H1 (cell line): ENCODE data around the gene PPM1G. TPM values are rescaled to one million over a fixed set of nuclear protein-coding genes. Genes with fewer than 3 reads are reported as not detected.

Experiments
- CTCF ChIA-PET: fragments of 300-600 bp; sonication (Branson Sonifier 250); formaldehyde crosslinking; loops from one replicate; lab custom pipeline; 2021; ENCODE audit not compliant: partially characterized antibody; lab: Charles Lee
- POLR2A ChIA-PET: fragments of 300-600 bp; sonication (Branson Sonifier 250); formaldehyde crosslinking; loops from one replicate; lab custom pipeline; 2021; ENCODE audit warnings: inconsistent platforms; ENCODE audit not compliant: partially characterized antibody; lab: Charles Lee
- DNase-seq, 2 experiments: peaks; one replicate each; pipeline versions ENCODE4 v3.0.0 to v3.0.0-alpha.2; 2010 to 2022; ENCODE audit warnings: low spot score in 2 of 2, low read depth in 1 of 2, mixed read lengths in 1 of 2
- FAIRE-seq: peaks from 2 replicates; lab custom pipeline; 2011; peaks lifted over from hg19 to GRCh38; lab: Jason Lieb, UNC
- H2AFZ ChIP-seq: 2 replicates; pipeline ENCODE4 v1.8.1; 2012; ENCODE audit warnings: low read length, inconsistent platforms
- H2AK5ac ChIP-seq: 2 replicates; pipeline ENCODE4 v1.6.1; 2013; ENCODE audit warnings: low read depth, low read length
- H2BK120ac ChIP-seq: replicated peaks from 2 replicates; pipeline ENCODE3; 2013; ENCODE audit warnings: low read depth, low read length, inconsistent platforms
- H2BK12ac ChIP-seq: 2 replicates; pipeline ENCODE4 v1.6.1; 2013; ENCODE audit warnings: low read depth, low read length
- H2BK15ac ChIP-seq: 2 replicates; pipeline ENCODE4 v1.6.1; 2013; ENCODE audit warnings: low read length
- H2BK20ac ChIP-seq: 2 replicates; pipeline ENCODE4 v1.6.1; 2013; ENCODE audit warnings: low read length
- H2BK5ac ChIP-seq: 2 replicates; pipeline ENCODE4 v1.6.1; 2013; ENCODE audit warnings: low read depth, low read length
- H3K14ac ChIP-seq: 2 replicates; pipeline ENCODE4 v1.6.1; 2013; ENCODE audit warnings: inconsistent platforms; ENCODE audit not compliant: insufficient read length
- H3K18ac ChIP-seq: 2 replicates; pipeline ENCODE4 v1.6.1; 2013; ENCODE audit warnings: low read length; ENCODE audit errors: extremely low read depth
- H3K23ac ChIP-seq: 2 replicates; pipeline ENCODE4 v1.6.1; 2013; ENCODE audit warnings: inconsistent platforms; ENCODE audit not compliant: insufficient read length
- H3K23me2 ChIP-seq: 2 replicates; pipeline ENCODE4 v1.6.1; 2013; ENCODE audit warnings: low read depth, low read length
- H3K27ac ChIP-seq: 2 replicates; pipeline ENCODE4 v1.6.1; 2011; ENCODE audit warnings: low read depth, low read length, inconsistent platforms
- H3K27me3 ChIP-seq, 4 experiments: replicated peaks in 1 of 4; 1 replicate in 1 of 4; 2 replicates in 3 of 4; pipeline versions ENCODE4 v1.6.1 to v1.8.1; 2011 to 2013; ENCODE audit warnings: low read length in 3 of 4, mild to moderate bottlenecking in 3 of 4, inconsistent platforms in 2 of 4, mixed read lengths in 2 of 4, moderate library complexity in 1 of 4; ENCODE audit not compliant: control insufficient read depth in 3 of 4, insufficient read depth in 3 of 4; ENCODE audit errors: extremely low read depth in 1 of 4
- H3K36me3 ChIP-seq, 4 experiments: 2 replicates each; pipeline versions ENCODE4 v1.6.1 to v1.8.1; 2011 to 2013; ENCODE audit warnings: mild to moderate bottlenecking in 4 of 4, low read length in 3 of 4, moderate library complexity in 2 of 4, control low read depth in 1 of 4, inconsistent platforms in 1 of 4; ENCODE audit not compliant: insufficient read depth in 4 of 4, control insufficient read depth in 2 of 4
- H3K4ac ChIP-seq: replicated peaks from 2 replicates; pipeline ENCODE3; 2013; ENCODE audit warnings: low read length, low read depth, mixed read lengths, inconsistent platforms; ENCODE audit not compliant: insufficient read length
- H3K4me1 ChIP-seq, 4 experiments: replicated peaks in 1 of 4; 1 replicate in 1 of 4; 2 replicates in 3 of 4; pipeline versions ENCODE4 v1.6.1 to v1.8.1; 2011 to 2013; ENCODE audit warnings: low read length in 3 of 4, inconsistent platforms in 2 of 4, mixed read lengths in 1 of 4; ENCODE audit not compliant: insufficient read depth in 4 of 4, control insufficient read depth in 3 of 4
- H3K4me2 ChIP-seq, 2 experiments: 2 replicates each; pipeline versions ENCODE4 v1.6.1 to v1.8.1; 2011 to 2013; ENCODE audit warnings: low read depth in 2 of 2, low read length in 2 of 2, control low read depth in 1 of 2, inconsistent platforms in 1 of 2, mild to moderate bottlenecking in 1 of 2; ENCODE audit not compliant: insufficient read depth in 1 of 2
- H3K4me3 ChIP-seq, 4 experiments: fragments of 200-600, 300-600 bp in 1 of 4; sonication (generic), shearing (Covaris generic), sonication (Bioruptor Twin) in 1 of 4; 2 replicates each; pipeline versions ENCODE4 v1.5.1 to v1.8.1; 2011 to 2016; ENCODE audit warnings: low read length in 4 of 4, low read depth in 3 of 4, control low read depth in 2 of 4, inconsistent platforms in 2 of 4, mild to moderate bottlenecking in 2 of 4, mixed read lengths in 1 of 4, moderate library complexity in 1 of 4; ENCODE audit not compliant: insufficient read depth in 2 of 4; ENCODE audit errors: extremely low read depth in 1 of 4
- H3K56ac ChIP-seq: replicated peaks from 2 replicates; pipeline ENCODE3; 2013; ENCODE audit warnings: low read depth, mild to moderate bottlenecking, mixed read lengths, low read length, inconsistent platforms; ENCODE audit not compliant: insufficient read length
- H3K79me1 ChIP-seq: 2 replicates; pipeline ENCODE4 v1.6.1; 2013; ENCODE audit warnings: low read depth, low read length, control low read depth
- H3K79me2 ChIP-seq, 2 experiments: 2 replicates each; pipeline versions ENCODE4 v1.6.1 to v1.8.1; 2012 to 2013; ENCODE audit warnings: low read length in 2 of 2, mild to moderate bottlenecking in 2 of 2, inconsistent platforms in 1 of 2; ENCODE audit not compliant: insufficient read depth in 2 of 2, control insufficient read depth in 1 of 2
- H3K9ac ChIP-seq, 4 experiments: replicated peaks in 1 of 4; 1 replicate in 1 of 4; 2 replicates in 3 of 4; pipeline versions ENCODE4 v1.6.1 to v1.8.1; 2011 to 2013; ENCODE audit warnings: low read depth in 3 of 4, low read length in 3 of 4, control low read depth in 2 of 4, mild to moderate bottlenecking in 2 of 4, moderate library complexity in 2 of 4, inconsistent platforms in 1 of 4; ENCODE audit errors: extremely low read depth in 1 of 4
- H3K9me3 ChIP-seq, 2 experiments: 2 replicates each; pipeline versions ENCODE4 v1.6.1 to v1.8.1; 2012 to 2013; ENCODE audit warnings: mild to moderate bottlenecking in 2 of 2, moderate library complexity in 2 of 2, control low read depth in 1 of 2, inconsistent platforms in 1 of 2, low read depth in 1 of 2, low read length in 1 of 2, mixed read lengths in 1 of 2; ENCODE audit not compliant: insufficient read depth in 2 of 2
- H4K20me1 ChIP-seq, 2 experiments: replicated peaks in 1 of 2; 2 replicates each; pipeline versions ENCODE3 to v1.8.1; 2011 to 2013; ENCODE audit warnings: inconsistent platforms in 2 of 2, low read length in 2 of 2, mild to moderate bottlenecking in 1 of 2; ENCODE audit not compliant: insufficient read depth in 2 of 2, control insufficient read depth in 1 of 2
- H4K5ac ChIP-seq: 2 replicates; pipeline ENCODE4 v1.6.1; 2013; ENCODE audit warnings: low read length, low read depth, mixed read lengths, inconsistent platforms; ENCODE audit not compliant: insufficient read length
- H4K8ac ChIP-seq: 2 replicates; pipeline ENCODE4 v1.8.0; 2013; ENCODE audit warnings: mild to moderate bottlenecking, moderate library complexity, low read length, inconsistent platforms; ENCODE audit not compliant: insufficient read depth; ENCODE audit errors: extremely low read depth
- H4K91ac ChIP-seq: replicated peaks from 2 replicates; pipeline ENCODE3; 2013; ENCODE audit warnings: low read length, mixed read lengths, inconsistent platforms; ENCODE audit not compliant: insufficient read length
- EZH2 ChIP-seq: fragments of 200-600 bp; sonication (generic); IDR thresholded peaks from 2 replicates; pipeline ENCODE4 v1.7.1; 2012; ENCODE audit warnings: low read depth, mild to moderate bottlenecking, moderate library complexity, low read length, inconsistent platforms; ENCODE audit not compliant: severe bottlenecking
- POLR2A ChIP-seq, 2 experiments: IDR thresholded peaks; 1 replicate in 1 of 2; 2 replicates in 1 of 2; pipeline ENCODE4 v1.6.1; 2011; ENCODE audit warnings: low read depth in 2 of 2, low read length in 2 of 2, mild to moderate bottlenecking in 2 of 2; ENCODE audit errors: control extremely low read depth in 1 of 2
- POLR2AphosphoS5 ChIP-seq: IDR thresholded peaks from 2 replicates; pipeline ENCODE4 v1.6.1; 2011; ENCODE audit warnings: low read depth, low read length
- TAF1 ChIP-seq: IDR thresholded peaks from 2 replicates; pipeline ENCODE4 v1.6.1; 2011; ENCODE audit warnings: mild to moderate bottlenecking, low read depth, low read length
- WGBS, 2 experiments: shearing (Covaris generic) in 1 of 2; methylation state at CpG; one replicate each; pipeline versions ENCODE4 v1.1.6 to v1.1.7; 2013 to 2015; ENCODE audit warnings: low lambda C conversion rate in 2 of 2, mixed read lengths in 2 of 2, inconsistent platforms in 1 of 2, low coverage in 1 of 2, missing lambda C conversion rate in 1 of 2; ENCODE audit not compliant: insufficient replicate concordance in 2 of 2, insufficient coverage in 1 of 2, insufficient read length in 1 of 2; ENCODE audit errors: extremely low coverage in 1 of 2, missing lambda C conversion rate in 1 of 2; 5-methylcytosine and 5-hydroxymethylcytosine counted together
- polyA plus RNA-seq, 7 experiments: library from polyadenylated mRNA; depleted of rRNA in 3 of 7; stranded (reverse) in 5 of 7; unstranded in 2 of 7; fragments of >200 nt in 5 of 7; fragments of 200-250 nt in 2 of 7; gene quantifications; 1 replicate in 5 of 7; 2 replicates in 1 of 7; 4 replicates in 1 of 7; pipeline versions ENCODE4 v1.2.1 to v1.2.3, GENCODE V29; 2011 to 2013; ENCODE audit warnings: missing spikeins in 2 of 7, mixed read lengths in 2 of 7
- total RNA-seq: library from RNA; stranded (reverse); fragmentation: NEBNext Ultra II Directional; extraction: Animal tissue kit (Norgen Biotek cat#: 25700); gene quantifications from 2 replicates; pipeline ENCODE4 v1.2.1, GENCODE V29; 2021

Gene PPM1G
- total and polyA plus RNA-seq, 2 of the 8 experiments (the other 6 are each of a cell fraction or from before 2014, with no cell fraction given): 73.3 to 203 TPM

- no peak overlapping the region for H2BK5ac ChIP-seq
- no peaks in the 10 kb centered on the region for H3K79me2 ChIP-seq
- 0 out of 2 replicates have a peak, but pooled peaks have one; percentile 1 for TF ChIP-seq TAF1
- TF ChIP-seq EZH2: no peak
- TF ChIP-seq POLR2AphosphoS5: peak; percentile 10; the same call in 1 of the 2 replicates
- TF ChIP-seq POLR2A (IDR thresholded peaks at IDR 0.05; ENCODE audit: control extremely low read depth in 1 of 2, low read depth in 2 of 2, low read length in 2 of 2): no peak
- TF ChIP-seq, all 59 proteins: peak for 2
- Histone ChIP-seq H2AK5ac (no peak overlapping the region), H3K4me2 (peak overlapping the region; percentile 84 to 89), H3K27me3 (no peaks in the 10 kb centered on the region), H4K20me1 (no peaks in the 10 kb centered on the region), H3K4me1 (peaks cover 0 to 14% (median 8%) of the 10 kb centered on the region in 4 experiments; a peak in 5 of 7 replicates), H3K23me2 (peaks cover 8% of the 10 kb centered on the region), H2BK12ac (0 out of 2 replicates have a peak overlapping the region, but pooled peaks have one; percentile 13), H4K91ac (peak overlapping the region; percentile 11), H3K4me3 (peak overlapping the region; percentile 49 to 76 (median 63)), H3K18ac (no peak overlapping the region; the same call in 1 of the 2 replicates), H2BK15ac (no peak overlapping the region), H2AFZ (no peak overlapping the region; the same call in 1 of the 2 replicates), H2BK20ac (no peak overlapping the region), H3K23ac (no peak overlapping the region), H3K9me3 (no peaks in the 10 kb centered on the region), H3K9ac (peak overlapping the region in 3 of 4 experiments; percentile 44 to 61 (median 54); a peak in 4 of 7 replicates), H3K56ac (no peak overlapping the region), H3K27ac (no peak overlapping the region), H3K79me1 (no peaks in the 10 kb centered on the region; the same call in 1 of the 2 replicates), H3K14ac (no peak overlapping the region), H3K36me3 (peaks cover 8 to 35% (median 18%) of the 10 kb centered on the region in 4 experiments; a peak in 7 of 8 replicates), H2BK120ac (no peak overlapping the region), H4K8ac (peak overlapping the region; percentile 68; the same call in 1 of the 2 replicates), H3K4ac (no peak overlapping the region), H4K5ac (no peak overlapping the region)
- FAIRE-seq (no peak), DNase-seq (peak in 1 of 2 experiments; percentile 49)
- ChIA-PET CTCF (interaction anchor here (0.8 to 1.5 kb wide), 4 partner anchors 11 to 178 kb away, joined by 3 to 6 read pairs (median 3); no protein-coding TSS in a partner anchor), POLR2A (interaction anchor here (0.8 to 1.3 kb wide), 6 partner anchors 14 to 181 kb away, joined by 3 to 5 read pairs (median 4); partner anchors contain the start of genes NRBP1, PPM1G and ZNF513)
- 73% methylated on average over 6 of the region's 6 CpGs; no CpG with 5 or more reads in 1 of the 2 experiments for WGBS, 2 experiments
Observed at GRCh38 chr2:27442920-27443282, 33.5 kb upstream of the PPM1G start.
